GM11168 (cell line): ENCODE results near the gene VPS45.

Experiments
- in situ Hi-C: fragments of 300-500 bp; cut with MboI; formaldehyde crosslinking; loops from one replicate; pipeline ENCODE4 v1.12.0; 2022; ENCODE audit warnings: low sequenced_read_pairs; ENCODE audit not compliant: unreplicated experiment

The VPS45 gene

GRCh38 chr1:150179867-150180266, 112.3 kb downstream of the VPS45 start:
- in situ Hi-C loops: loop anchor here (5.0 to 10.0 kb wide), 2 partner anchors 93 to 215 kb away; no protein-coding TSS in a partner anchor

GRCh38 chr1:150180474-150180873, 112.9 kb downstream of the VPS45 start:
- in situ Hi-C loops: loop anchor here (5.0 to 10.0 kb wide), 2 partner anchors 93 to 216 kb away; no protein-coding TSS in a partner anchor

GRCh38 chr1:150182247-150182646, 114.7 kb downstream of the VPS45 start:
- in situ Hi-C loops: loop anchor here (5.0 to 10.0 kb wide), 2 partner anchors 95 to 217 kb away; no protein-coding TSS in a partner anchor

DNA sequence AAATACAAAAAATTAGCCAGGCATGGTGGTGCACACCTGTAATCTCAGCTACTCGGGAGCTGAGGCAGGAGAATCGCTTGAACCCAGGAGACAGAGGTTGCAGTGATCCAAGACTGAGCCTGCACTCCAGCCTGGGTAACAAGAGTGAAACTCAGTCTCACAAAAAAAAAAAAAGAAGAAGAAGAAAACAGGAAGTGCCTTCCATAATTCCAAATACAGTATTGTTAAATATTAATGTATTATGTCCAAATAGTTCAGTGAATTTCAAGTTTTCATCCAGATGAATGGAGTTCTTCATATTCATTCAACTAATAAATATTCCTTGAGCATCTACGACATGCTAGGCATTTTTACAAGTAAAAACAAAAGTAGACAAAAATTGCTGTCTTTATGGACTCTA, 115.5 kb downstream of the VPS45 start:
- in situ Hi-C loops: loop anchor here (5.0 to 10.0 kb wide), 2 partner anchors 96 to 218 kb away; no protein-coding TSS in a partner anchor

DNA sequence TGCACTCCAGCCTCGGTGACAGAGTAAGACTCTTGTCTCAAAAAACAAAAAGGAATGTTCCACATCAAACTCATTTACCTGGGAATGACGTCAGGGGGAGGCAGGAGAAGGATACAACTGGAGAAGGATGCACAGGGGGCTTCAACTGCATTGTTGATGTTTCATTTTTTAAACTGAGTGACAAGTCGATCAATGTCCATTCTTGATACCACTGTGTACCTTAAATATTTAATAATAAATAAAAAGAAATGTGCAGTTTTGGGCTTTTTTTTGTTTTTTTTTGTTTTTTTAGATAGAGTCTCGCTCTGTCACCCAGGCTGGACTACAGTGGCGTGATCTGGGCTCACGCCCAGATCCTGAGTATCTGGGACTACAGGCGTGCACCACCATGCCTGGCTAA, 117.9 kb downstream of the VPS45 start:
- in situ Hi-C loops: loop anchor here (10.0 kb wide), 1 partner anchor 221 kb away; no protein-coding TSS in a partner anchor

DNA sequence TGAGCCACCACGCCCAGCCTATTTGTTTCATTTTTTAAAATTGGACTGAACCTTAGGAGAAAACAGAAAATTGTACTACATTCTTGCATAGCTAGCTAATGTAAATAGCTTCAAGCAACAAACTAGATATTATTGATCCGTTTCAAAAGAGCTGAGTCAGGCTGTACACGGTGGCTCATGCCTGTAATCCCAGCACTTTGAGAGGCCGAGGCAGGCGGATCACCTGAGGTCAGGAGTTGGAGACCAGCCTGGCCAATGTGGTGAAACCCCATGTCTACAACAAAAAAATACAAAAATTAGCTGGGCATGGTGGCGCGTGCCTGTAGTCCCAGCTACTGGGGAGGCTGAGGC, 118.8 kb downstream of the VPS45 start:
- in situ Hi-C loops: loop anchor here (10.0 kb wide), 1 partner anchor 222 kb away; no protein-coding TSS in a partner anchor

DNA sequence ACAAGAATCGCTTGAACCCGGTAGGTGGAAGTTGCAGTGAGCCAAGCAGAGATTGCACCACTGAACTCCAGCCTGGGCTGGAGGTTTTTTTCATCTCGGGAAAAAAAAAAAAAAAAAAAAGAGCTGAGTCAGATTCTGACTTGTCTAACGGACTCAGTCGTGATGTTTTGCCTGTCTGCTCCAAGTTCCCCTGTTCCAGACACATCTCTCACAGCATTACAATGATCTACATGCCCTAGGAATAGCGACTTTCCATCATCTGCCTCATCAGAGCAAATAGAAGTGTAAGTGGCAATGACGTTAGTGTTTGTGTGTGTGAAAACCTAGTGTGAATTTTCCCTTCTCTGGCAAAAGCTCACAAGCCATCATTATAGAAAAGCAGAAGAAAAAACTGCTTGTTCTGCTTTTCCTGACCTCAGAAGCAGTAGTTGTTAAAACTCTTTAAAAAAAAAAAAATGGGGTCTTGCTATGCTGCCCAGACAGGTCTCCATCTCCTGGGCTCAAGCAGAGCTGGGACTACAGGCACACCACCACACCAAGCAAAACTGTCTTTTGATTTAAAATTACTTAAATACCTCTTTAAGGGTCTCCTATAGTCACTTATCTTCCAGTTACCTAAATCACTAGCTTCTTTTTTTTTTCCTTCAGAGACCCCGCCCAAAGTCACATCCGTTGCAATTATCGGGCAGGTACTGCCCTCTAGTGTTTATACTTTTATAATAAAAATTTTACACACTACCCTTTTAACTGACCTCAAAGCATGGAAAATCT, 119.4 kb downstream of the VPS45 start:
- in situ Hi-C loops: loop anchor here (10.0 kb wide), 1 partner anchor 222 kb away; no protein-coding TSS in a partner anchor

DNA sequence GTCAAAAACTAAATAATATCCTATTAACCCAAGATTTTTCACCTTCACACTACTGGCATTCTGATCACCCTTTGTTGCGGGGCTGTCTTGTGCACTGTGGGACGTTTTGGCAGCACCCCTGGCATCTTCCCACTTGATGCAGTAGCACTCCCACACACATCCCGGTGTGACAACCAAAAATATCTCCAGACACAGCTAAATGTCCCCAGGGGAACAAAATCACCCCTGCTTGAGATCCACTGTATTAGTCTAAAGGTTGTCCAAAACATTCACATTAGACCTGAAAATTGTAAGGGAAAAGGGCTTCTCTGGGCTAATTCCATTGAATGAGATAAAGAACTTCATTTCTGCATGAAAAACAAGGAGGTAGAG, 120.0 kb downstream of the VPS45 start:
- in situ Hi-C loops: loop anchor here (10.0 kb wide), 1 partner anchor 223 kb away; no protein-coding TSS in a partner anchor

DNA sequence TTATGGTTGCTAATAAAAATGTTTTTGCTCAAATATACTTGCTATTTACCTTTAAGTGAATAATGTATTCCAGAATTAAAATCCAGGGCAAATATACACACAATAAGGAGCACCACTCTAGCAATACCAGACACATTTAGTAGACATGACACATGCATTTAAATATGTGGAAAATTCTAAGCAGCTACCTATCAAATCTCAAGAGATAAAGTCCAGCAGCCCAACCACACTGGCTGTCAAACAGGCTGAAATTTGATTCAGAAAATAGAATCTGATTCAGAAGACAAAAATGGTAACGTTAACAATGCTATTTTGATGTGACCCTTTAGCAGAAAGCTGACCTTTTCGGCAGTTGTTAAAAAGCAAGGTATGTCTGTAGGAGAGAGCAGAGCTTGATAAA, 124.4 kb downstream of the VPS45 start:
- in situ Hi-C loops: no loop called here

DNA sequence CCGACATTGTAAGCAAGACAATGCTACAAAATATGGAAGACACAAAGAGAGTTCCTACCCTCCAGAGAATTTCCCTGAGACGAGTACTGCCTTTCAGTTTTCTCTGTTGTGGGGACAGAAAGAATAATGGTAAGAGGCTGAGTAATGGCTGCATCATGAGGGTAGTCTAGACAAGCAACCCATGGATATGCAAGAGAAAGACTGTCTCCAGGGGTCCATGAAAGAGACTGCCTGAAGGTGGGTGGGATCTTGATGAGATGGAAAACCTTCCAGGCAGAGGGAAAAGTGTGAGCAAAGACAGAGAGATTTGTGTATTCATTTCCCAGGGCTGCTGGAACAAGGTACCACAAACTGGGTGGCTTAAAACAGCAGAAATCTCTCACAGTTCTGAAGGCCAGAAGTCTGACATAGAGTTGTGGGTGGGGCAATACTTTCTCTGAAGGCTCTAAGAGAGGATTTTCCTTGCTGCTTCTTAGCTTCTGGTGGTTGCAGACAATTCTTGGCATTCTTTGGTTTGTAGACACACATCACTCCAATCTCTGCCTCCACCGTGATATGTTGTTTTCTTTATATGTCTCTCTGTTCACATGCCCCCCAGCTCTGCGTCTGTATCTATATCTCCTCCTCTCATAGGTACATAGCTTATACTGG, 126.9 kb downstream of the VPS45 start:
- in situ Hi-C loops: no loop called here
